ENCODE results near the gene PAM16.

GRCh38 chr16:4380119-4381063, 29.3 kb upstream of the PAM16 start:
- TF ChIP-seq JUND (IDR thresholded peaks at IDR 0.05; ENCODE audit: borderline replicate concordance, low read depth, low read length) (no peak), JUND (tag; IDR thresholded peaks at IDR 0.05; ENCODE audit: borderline replicate concordance, low read depth, low read length) (no peak), ZBTB26 (CRISPR knock-in tag; IDR thresholded peaks at IDR 0.05) (no peak), REST (IDR thresholded peaks at IDR 0.05; ENCODE audit: borderline replicate concordance) (no peak), REST (CRISPR knock-in tag; IDR thresholded peaks at IDR 0.05; ENCODE audit: low read depth) (no peak), SPI1 (IDR thresholded peaks at IDR 0.05; ENCODE audit: borderline replicate concordance, low read depth, low read length) (no peak), LARP7 (IDR thresholded peaks at IDR 0.05) (no peak), CTCF (IDR thresholded peaks at IDR 0.05 in 2 of 3, conservative IDR thresholded peaks at IDR 0.05 in 1 of 3; ENCODE audit: insufficient read depth in 2 of 3, low read depth in 1 of 3, low read length in 3 of 3) (no peak), EZH2 (IDR thresholded peaks at IDR 0.05; ENCODE audit: borderline replicate concordance, low read depth, low read length) (no peak), RBBP5 (IDR thresholded peaks at IDR 0.05; ENCODE audit: borderline replicate concordance, insufficient read depth, low read length, poor library complexity, severe bottlenecking) (no peak)

Data from K562 (cell line).